ENCODE measurements around the gene RIPPLY3.

GRCh38 chr21:36981049-36981391 lies 25.5 kb upstream of the RIPPLY3 start:
- TF ChIP-seq CTCF (IDR thresholded peaks at IDR 0.05) (no peak), POLR2A (IDR thresholded peaks at IDR 0.05) (no peak)
